Glutamatergic neuron (in vitro differentiated cells): ENCODE measurements around the gene MRPL23. TPM values are rescaled to one million over a fixed set of nuclear protein-coding genes. Genes with fewer than 3 reads are reported as not detected.

Source experiments
- DNase-seq: peaks from one replicate; pipeline ENCODE4 v3.0.0; 2022
- H3K27ac Mint-ChIP-seq: one replicate; pipeline ENCODE4 v1.8.0; 2020; ENCODE audit warnings: mild to moderate bottlenecking, mixed read lengths, inconsistent platforms; ENCODE audit not compliant: unreplicated experiment
- H3K27me3 Mint-ChIP-seq: one replicate; pipeline ENCODE4 v1.8.0; 2020; ENCODE audit warnings: mild to moderate bottlenecking, moderate library complexity, mixed read lengths, inconsistent platforms; ENCODE audit not compliant: unreplicated experiment
- H3K36me3 Mint-ChIP-seq: one replicate; pipeline ENCODE4 v1.8.0; 2020; ENCODE audit warnings: mild to moderate bottlenecking, mixed read lengths, inconsistent platforms; ENCODE audit not compliant: unreplicated experiment
- H3K4me1 Mint-ChIP-seq: one replicate; pipeline ENCODE4 v1.8.0; 2020; ENCODE audit warnings: mild to moderate bottlenecking, low read depth, mixed read lengths, inconsistent platforms; ENCODE audit not compliant: unreplicated experiment
- H3K4me3 Mint-ChIP-seq: one replicate; pipeline ENCODE4 v1.8.0; 2020; ENCODE audit warnings: mild to moderate bottlenecking, mixed read lengths, inconsistent platforms; ENCODE audit not compliant: unreplicated experiment
- H3K9me3 Mint-ChIP-seq: one replicate; pipeline ENCODE4 v1.8.0; 2020; ENCODE audit warnings: mild to moderate bottlenecking, moderate library complexity, mixed read lengths, inconsistent platforms; ENCODE audit not compliant: unreplicated experiment
- CTCF ChIP-seq: fragments of 200-600 bp; sonication (generic); IDR thresholded peaks from one replicate; pipeline ENCODE4 v1.5.0; 2021; ENCODE audit not compliant: partially characterized antibody, unreplicated experiment
- total RNA-seq: library from RNA; stranded (reverse); fragmentation: NEBNext Ultra II Directional; extraction: Animal tissue kit (Norgen Biotek cat#: 25700); gene quantifications from one replicate; pipeline ENCODE4 v1.2.1, GENCODE V29; 2021; ENCODE audit not compliant: unreplicated experiment

Gene MRPL23
- total RNA-seq, 1 donor from 2014 or later = 27.6 TPM

GRCh38 chr11:1987024-1987423 is 39.9 kb downstream of the MRPL23 start:
- no peaks in the 10 kb centered on the region for H3K9me3 Mint-ChIP-seq
- H3K4me1 Mint-ChIP-seq = no peaks in the 10 kb centered on the region
- no peak for TF ChIP-seq CTCF
- H3K4me3 Mint-ChIP-seq = no peak overlapping the region
- no peaks in the 10 kb centered on the region for H3K36me3 Mint-ChIP-seq
- no peak for DNase-seq
- no peak overlapping the region for H3K27ac Mint-ChIP-seq
- no peaks in the 10 kb centered on the region for H3K27me3 Mint-ChIP-seq

GRCh38 chr11:1988174-1988573 is 41.0 kb downstream of the MRPL23 start:
- Mint-ChIP-seq H3K36me3 (no peaks in the 10 kb centered on the region), H3K4me3 (no peak overlapping the region), H3K9me3 (no peaks in the 10 kb centered on the region), H3K4me1 (no peaks in the 10 kb centered on the region), H3K27ac (no peak overlapping the region), H3K27me3 (no peaks in the 10 kb centered on the region)
- DNase-seq = no peak
- no peak for TF ChIP-seq CTCF

- Mint-ChIP-seq H3K9me3 (no peaks in the 10 kb centered on the region), H3K4me1 (no peaks in the 10 kb centered on the region), H3K27ac (no peak overlapping the region), H3K27me3 (no peaks in the 10 kb centered on the region), H3K36me3 (no peaks in the 10 kb centered on the region), H3K4me3 (no peak overlapping the region)
- no peak for TF ChIP-seq CTCF
- DNase-seq = no peak
Observed at GRCh38 chr11:1988667-1989317, 41.7 kb downstream of the MRPL23 start.

GRCh38 chr11:1989953-1990352 is 42.8 kb downstream of the MRPL23 start:
- H3K4me1 Mint-ChIP-seq = no peaks in the 10 kb centered on the region
- H3K36me3 Mint-ChIP-seq = no peaks in the 10 kb centered on the region
- no peaks in the 10 kb centered on the region for H3K9me3 Mint-ChIP-seq
- no peak overlapping the region for H3K27ac Mint-ChIP-seq
- TF ChIP-seq CTCF = no peak
- H3K27me3 Mint-ChIP-seq = no peaks in the 10 kb centered on the region
- no peak overlapping the region for H3K4me3 Mint-ChIP-seq
- DNase-seq = no peak

- Mint-ChIP-seq H3K36me3 (no peaks in the 10 kb centered on the region), H3K4me3 (no peak overlapping the region), H3K4me1 (no peaks in the 10 kb centered on the region), H3K27me3 (no peaks in the 10 kb centered on the region), H3K9me3 (no peaks in the 10 kb centered on the region), H3K27ac (no peak overlapping the region)
- no peak for TF ChIP-seq CTCF
- no peak for DNase-seq
Observed at GRCh38 chr11:1990872-1991578, 43.9 kb downstream of the MRPL23 start.
